ENCODE measurements around the gene PCNT. TPM values are rescaled to one million over a fixed set of nuclear protein-coding genes. Genes with fewer than 3 reads are reported as not detected.

Gene PCNT
- total and polyA plus RNA-seq, 10 donors, result 6.4 to 43.7 (median 35.4) TPM

GRCh38 chr21:46465651-46466050 lies 141.7 kb downstream of the PCNT start:
- no peak overlapping the region for H3K4me3 ChIP-seq
- intact Hi-C loops (cut with DNase I; ENCODE audit: low total_unique reads), result no loop called here
- H3K27ac ChIP-seq, result peak overlapping the region in 4 of 8 donors; percentile 23 to 37 (median 34)
- H3K36me3 ChIP-seq, result peaks cover 0 to 54% (median 0%) of the 10 kb centered on the region in 6 donors
- no peak for DNase-seq
- 62 to 80% (median 69%) methylated on average over 3 of the region's 3 CpGs for WGBS, 5 donors
- H3K9me3 ChIP-seq, result no peaks in the 10 kb centered on the region
- H3K27me3 ChIP-seq (replicated peaks in 1 of 7), result no peaks in the 10 kb centered on the region
- H3K4me1 ChIP-seq, result peaks cover 0 to 44% (median 11%) of the 10 kb centered on the region in 6 donors
- TF ChIP-seq POLR2AphosphoS5 (IDR thresholded peaks at IDR 0.05) (no peak), POLR2A (IDR thresholded peaks at IDR 0.05) (no peak), CTCF (IDR thresholded peaks at IDR 0.05 in 8 of 11, conservative IDR thresholded peaks at IDR 0.05 in 3 of 11) (no peak)

GRCh38 chr21:46468108-46468774 lies 144.3 kb downstream of the PCNT start:
- no peaks in the 10 kb centered on the region for H3K9me3 ChIP-seq
- no peak overlapping the region for H3K4me3 ChIP-seq
- peaks cover 0 to 48% (median 24%) of the 10 kb centered on the region in 6 donors for H3K4me1 ChIP-seq
- TF ChIP-seq POLR2A (IDR thresholded peaks at IDR 0.05), result no peak
- TF ChIP-seq CTCF (IDR thresholded peaks at IDR 0.05 in 8 of 11, conservative IDR thresholded peaks at IDR 0.05 in 3 of 11), result no peak
- TF ChIP-seq POLR2AphosphoS5 (IDR thresholded peaks at IDR 0.05), result no peak
- no peaks in the 10 kb centered on the region for H3K27me3 ChIP-seq (replicated peaks in 1 of 7)
- H3K36me3 ChIP-seq, result peaks cover 0 to 47% (median 0%) of the 10 kb centered on the region in 6 donors
- no peak for DNase-seq
- intact Hi-C loops (cut with DNase I; ENCODE audit: low total_unique reads), result no loop called here
- WGBS, 5 donors, result 76 to 95% (median 85%) methylated on average over 6 of the region's 6 CpGs
- no peak overlapping the region for H3K27ac ChIP-seq

GRCh38 chr21:46469275-46469674 lies 145.3 kb downstream of the PCNT start:
- WGBS, 5 donors, result 94 to 98% (median 95%) methylated on average over 3 of the region's 3 CpGs
- TF ChIP-seq POLR2AphosphoS5 (IDR thresholded peaks at IDR 0.05), result no peak
- no peak for TF ChIP-seq POLR2A (IDR thresholded peaks at IDR 0.05)
- no peak for TF ChIP-seq CTCF (IDR thresholded peaks at IDR 0.05 in 8 of 11, conservative IDR thresholded peaks at IDR 0.05 in 3 of 11)
- intact Hi-C loops (cut with DNase I; ENCODE audit: low total_unique reads), result no loop called here
- peaks cover 0 to 37% (median 0%) of the 10 kb centered on the region in 6 donors for H3K36me3 ChIP-seq
- no peak overlapping the region for H3K27ac ChIP-seq
- peaks cover 0 to 56% (median 27%) of the 10 kb centered on the region in 6 donors for H3K4me1 ChIP-seq
- H3K4me3 ChIP-seq, result no peak overlapping the region
- no peaks in the 10 kb centered on the region for H3K9me3 ChIP-seq
- no peaks in the 10 kb centered on the region for H3K27me3 ChIP-seq (replicated peaks in 1 of 7)
- DNase-seq, result no peak

- WGBS, 5 donors, result 59 to 81% (median 65%) methylated on average over 1 of the region's 1 CpG
- H3K36me3 ChIP-seq, result peaks cover 0 to 29% (median 0%) of the 10 kb centered on the region in 6 donors
- no peaks in the 10 kb centered on the region for H3K9me3 ChIP-seq
- TF ChIP-seq POLR2AphosphoS5 (IDR thresholded peaks at IDR 0.05) (no peak), CTCF (IDR thresholded peaks at IDR 0.05 in 8 of 11, conservative IDR thresholded peaks at IDR 0.05 in 3 of 11) (no peak), POLR2A (IDR thresholded peaks at IDR 0.05) (no peak)
- peaks cover 0 to 45% (median 21%) of the 10 kb centered on the region in 6 donors for H3K4me1 ChIP-seq
- peak overlapping the region in 5 of 8 donors; percentile 2 to 74 (median 53) for H3K27ac ChIP-seq
- no peak for DNase-seq
- intact Hi-C loops (cut with DNase I; ENCODE audit: low total_unique reads), result no loop called here
- H3K4me3 ChIP-seq, result no peak overlapping the region
- H3K27me3 ChIP-seq (replicated peaks in 1 of 7), result no peaks in the 10 kb centered on the region
These were observed 147.6 kb downstream of the PCNT start for GRCh38 chr21:46471514-46471913.

All from spleen (tissue), 11 donors.